Kidney glomerular epithelial cell (primary cell): ENCODE data around the gene SLC25A22.

Experiments
- DNase-seq: peaks from one replicate; lab custom pipeline; 2025; lab: John Stamatoyannopoulos, UW

Gene SLC25A22

DNA sequence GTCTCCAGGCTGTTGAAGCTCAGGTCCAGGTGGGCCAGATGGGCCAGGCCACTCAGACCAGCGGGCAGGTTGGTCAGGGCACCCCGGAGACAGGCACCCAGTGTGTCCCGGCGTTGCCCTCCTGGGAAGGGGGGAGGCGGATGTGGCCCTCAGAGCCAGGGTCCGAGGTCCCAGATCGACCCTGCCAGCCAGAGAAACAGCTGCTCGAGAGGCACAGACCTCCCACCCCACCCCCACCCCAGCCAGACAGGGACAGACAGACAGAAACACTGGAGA is 5.3 kb upstream of the SLC25A22 start:
- DNase-seq: no peak

- no peak for DNase-seq
These were observed 4.8 kb upstream of the SLC25A22 start for GRCh38 chr11:802693-803466.

DNA sequence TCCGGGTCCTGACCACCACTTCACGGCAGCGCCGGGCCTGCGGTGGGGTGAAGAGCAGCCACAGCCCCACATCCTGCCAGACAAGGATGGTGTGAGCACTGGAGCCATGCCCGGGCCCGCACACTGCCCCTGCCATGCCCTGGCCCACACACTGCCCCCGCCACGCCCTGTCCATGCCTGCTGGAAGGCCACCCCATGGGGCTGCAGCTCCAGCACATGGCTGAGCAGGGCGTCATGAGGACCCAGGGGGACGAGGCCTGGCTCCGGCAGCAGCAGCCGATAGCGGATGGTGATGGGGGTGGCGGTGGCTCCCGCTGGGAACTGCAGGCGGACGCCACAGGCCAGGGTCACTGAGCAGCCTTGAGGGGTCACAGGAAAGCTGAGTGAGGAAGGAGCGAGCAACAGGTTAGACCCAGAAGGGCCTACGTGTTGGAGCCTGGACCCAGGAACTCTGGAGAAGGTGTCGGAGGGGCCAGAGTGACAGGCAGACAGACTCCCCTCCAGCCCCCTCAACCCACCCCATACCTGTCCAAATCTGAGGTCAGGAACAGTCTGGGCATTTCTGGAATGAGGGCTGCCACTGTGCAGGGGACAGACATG is 4.0 kb upstream of the SLC25A22 start:
- DNase-seq: no peak

- DNase-seq: no peak
These were observed 3.2 kb upstream of the SLC25A22 start for GRCh38 chr11:801097-801780.

DNA sequence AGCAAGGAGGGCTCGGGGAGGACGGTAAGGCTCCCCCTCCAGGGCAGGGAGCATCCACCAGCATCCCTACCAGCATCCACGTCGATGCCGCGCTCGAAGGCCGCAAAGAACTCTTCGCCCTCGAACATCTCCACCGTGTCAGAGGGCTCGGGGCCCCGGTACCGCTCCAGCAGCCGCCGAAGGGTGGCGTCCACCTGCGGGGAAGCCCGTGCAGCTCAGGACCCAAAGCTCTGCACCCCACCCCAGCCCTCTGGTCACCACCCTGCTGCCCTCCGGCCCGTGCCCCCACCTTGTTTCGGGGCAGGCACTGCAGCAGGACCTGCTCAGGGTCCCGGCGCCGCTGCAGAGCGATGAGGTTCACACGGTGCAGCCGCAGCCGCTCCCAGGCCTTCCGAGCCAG is 2.4 kb upstream of the SLC25A22 start:
- DNase-seq: no peak

- no peak for DNase-seq
These were observed 1.7 kb upstream of the SLC25A22 start for GRCh38 chr11:799641-800316.

- peak; percentile 81 for DNase-seq
These were observed 587 bp downstream of the SLC25A22 start for GRCh38 chr11:797296-798092.

DNA sequence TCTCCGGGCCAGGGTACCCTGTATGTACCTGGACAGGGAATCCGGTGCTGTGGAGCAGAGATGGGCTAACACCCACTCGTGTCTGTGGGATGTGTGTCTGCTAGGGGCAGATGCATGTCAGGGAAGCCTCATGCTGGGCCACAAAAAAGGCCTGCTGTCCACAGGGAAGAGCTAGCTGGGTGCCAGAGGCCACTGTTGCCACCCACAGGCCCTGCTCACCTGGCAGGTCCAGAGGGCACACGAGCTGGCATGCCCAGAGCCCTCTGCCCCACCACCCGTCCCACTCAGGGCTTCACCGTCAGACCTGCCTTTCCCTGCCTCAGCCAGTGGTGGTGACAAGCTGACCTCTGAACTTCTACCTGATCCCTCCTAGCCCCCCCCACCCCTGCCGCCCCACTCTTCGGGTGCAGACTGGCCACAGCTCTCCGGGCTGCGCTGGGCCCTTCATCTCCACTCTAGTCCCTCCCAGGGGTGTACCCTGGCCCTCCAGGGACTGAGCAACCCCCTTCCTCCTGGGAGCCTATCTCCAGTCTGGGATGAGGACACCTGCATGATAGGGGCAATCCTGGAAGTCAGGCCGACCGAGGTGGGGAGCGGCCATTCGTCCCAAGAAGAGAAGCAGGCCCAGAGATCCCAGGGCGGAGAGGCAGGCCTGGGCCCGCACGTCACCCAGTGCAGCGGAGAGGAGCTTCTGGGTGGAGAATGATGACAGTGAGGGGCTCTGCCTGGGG is 1.4 kb downstream of the SLC25A22 start:
- DNase-seq: no peak

GRCh38 chr11:795634-796564 is 2.2 kb downstream of the SLC25A22 start:
- DNase-seq: peak; percentile 76

DNA sequence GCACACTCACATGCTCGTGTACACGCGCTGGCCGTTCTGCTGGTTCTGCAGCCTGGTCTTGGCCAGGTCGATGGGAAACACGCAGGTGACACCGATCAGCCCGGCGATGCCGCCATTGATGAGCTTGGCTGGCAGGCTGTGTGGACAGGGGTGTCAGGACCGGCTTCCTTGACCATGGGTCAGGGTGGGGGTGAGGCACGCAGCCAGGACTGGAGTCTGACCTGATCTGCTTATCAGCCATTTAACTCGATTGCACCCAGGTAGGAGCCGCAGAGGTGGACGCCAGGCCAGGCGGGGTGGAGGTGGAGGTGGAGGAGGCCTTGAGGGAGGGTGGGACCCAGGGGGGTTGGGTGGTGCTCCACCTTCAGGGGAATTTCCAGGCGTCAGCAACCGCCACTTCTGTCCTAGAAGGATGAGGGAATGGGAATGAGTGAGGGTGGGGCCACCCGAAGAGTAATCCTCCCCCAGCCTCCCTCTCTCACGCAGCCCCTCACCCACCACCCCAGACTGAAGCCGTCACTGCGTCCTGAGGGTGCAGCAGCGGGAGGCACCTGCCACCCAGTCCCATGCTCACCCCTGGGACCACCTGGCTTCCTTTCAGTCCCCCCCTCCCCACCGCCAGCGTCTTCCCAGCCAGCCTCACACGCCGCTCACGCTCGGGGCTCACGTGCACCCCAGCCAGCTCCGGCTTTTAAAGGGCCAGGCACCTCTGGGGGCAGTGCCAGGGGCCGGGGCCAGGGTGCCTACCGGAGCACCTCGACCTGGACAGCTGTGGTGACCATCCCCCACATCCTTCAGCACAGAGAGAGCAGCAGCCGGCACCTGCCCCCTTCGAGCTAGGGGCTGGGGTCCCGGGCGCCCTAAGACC is 3.1 kb downstream of the SLC25A22 start:
- no peak for DNase-seq

DNA sequence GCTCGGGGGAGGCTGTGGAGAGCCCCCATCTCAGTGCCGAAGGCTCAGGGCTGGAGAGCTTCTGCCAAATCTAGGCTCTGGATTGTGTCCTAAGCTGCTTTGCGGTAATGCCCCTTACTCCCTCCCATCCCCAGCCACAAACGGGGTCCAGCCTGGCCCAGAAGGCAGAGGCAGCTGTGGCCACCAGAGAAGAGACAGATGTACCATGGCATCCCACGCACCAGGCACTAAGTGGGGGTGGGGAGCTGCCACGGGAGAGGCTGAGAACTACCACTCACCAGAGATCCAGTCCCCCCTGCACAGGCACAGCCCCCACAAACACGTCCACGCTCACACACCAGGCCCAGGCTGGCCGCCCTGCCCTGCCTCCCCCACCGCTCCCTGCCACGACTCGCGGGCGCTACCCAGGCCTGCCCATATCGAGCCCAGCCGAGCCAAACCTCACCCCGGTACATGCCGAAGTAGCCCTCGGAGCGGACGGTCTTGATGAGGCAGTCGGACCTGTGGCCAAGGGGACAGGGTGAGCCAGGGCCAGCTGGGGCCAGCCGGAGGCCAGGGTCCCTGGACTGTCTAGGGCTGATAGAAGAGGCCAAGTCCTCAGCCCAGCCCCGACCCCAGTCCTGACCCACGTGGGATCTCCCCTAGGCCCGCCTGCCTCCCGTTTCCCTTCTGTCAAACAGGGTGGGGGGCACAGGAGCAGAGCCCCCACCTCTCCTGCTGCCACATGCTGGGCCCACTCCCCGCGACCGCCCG is 3.9 kb downstream of the SLC25A22 start:
- DNase-seq: no peak

DNA sequence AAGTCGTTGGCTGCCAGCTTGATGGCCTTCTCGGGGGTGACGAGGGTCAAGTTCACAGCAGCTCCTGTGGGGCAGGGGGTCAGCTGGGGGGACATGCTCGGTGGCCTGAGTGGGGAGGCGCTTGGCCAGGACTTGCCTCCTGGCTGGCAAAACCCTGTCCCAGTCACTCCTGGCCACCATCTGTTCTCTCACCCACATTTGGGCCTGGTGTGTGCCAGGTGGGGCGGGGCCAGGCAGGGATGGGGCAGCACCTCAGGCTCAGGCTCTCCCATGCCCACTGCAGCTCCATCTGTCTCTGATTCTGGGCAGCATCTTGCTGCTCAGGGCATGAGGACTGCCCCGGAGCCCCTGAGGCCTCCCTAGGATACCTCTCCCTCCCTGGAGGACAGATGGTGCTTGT is 4.5 kb downstream of the SLC25A22 start:
- DNase-seq: no peak

- no peak for DNase-seq
These were observed 5.2 kb downstream of the SLC25A22 start for GRCh38 chr11:792873-793272.

- DNase-seq: no peak
These were observed 5.6 kb downstream of the SLC25A22 start for GRCh38 chr11:792535-792821.

DNA sequence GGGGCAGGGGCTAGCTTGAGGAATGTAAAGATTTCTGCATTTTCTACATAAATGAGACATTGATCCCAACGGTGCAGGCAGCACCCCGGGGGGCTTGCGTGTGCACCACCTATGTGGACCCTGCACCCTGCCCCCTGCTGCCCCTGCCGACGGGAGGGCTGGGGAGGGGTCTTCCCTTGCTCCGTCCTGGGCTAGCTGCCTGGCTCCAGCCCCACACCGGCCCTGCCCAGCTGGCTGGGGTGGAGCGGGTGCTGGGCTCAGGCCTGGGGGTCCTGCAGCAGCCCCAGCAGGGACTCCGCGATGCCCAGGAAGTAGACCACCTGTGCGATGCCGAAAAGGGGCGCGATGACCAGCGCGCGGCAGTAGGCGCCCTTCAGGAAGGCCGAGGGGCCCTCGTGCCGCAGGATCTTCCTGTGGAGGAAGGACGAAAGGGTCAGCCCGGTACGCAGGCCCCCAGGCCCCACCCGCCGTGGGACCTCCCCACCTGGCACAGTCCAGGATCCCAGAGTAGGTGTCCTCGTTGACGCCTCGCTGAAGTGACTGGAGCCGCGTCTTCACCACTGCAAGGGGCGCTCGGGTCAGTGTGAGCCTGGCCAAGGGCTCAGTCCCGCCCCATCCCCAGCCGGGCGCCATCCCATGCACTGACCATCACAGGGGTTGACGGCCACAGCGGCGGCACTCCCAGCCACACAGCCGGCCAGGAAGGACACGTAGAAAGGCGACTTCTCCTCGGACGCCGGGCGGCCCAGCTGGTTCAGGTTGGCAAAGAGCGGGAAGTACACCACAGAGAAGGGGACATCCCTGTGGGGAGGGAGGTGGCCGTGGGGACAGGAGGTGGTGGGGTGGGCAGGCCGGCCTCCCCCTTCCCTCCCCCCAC is 6.2 kb downstream of the SLC25A22 start:
- no peak for DNase-seq

- DNase-seq: no peak
These were observed 7.1 kb downstream of the SLC25A22 start for GRCh38 chr11:790721-791564.

DNA sequence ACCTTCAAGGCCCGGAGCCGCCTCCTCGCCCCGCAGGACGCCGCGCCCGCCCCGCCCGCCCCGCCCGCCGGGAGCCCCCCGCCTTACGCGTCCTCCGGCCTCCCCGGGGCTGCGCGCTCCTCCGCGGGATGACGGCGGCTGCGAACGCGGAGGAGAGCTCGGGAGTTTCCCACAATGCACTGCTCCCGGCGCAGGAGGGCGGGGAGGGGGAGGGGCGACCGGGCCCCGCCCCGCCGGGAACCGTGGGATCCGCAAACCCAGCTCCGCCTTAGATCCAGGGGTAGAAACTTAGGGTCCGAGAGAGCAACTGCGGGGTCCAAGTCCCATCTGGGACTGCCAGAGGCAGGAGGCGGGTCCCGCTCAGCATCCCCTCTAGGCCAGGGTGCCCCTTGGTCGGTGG is 8.1 kb downstream of the SLC25A22 start, which contains the start of gene CEND1:
CEND1 (minus strand) TSS at position 148 of the 400 bp plus-strand sequence. CDS start 1,514 bp downstream, outside the sequence.
- DNase-seq: no peak
